Osteocyte (in vitro differentiated cells): ENCODE data around the gene ABCC10. TPM values are rescaled to one million over a fixed set of nuclear protein-coding genes. Genes with fewer than 3 reads are reported as not detected.
"Not testable (repeated sequence)": the region's sequence is repeated elsewhere in the genome, so short reads cannot be mapped to it uniquely, and the experiment has no call there.

Source experiments
- DNase-seq: peaks from one replicate; pipeline ENCODE4 v3.0.0; 2021; ENCODE audit warnings: mixed read lengths; ENCODE audit not compliant: unreplicated experiment; ENCODE audit errors: extremely low spot score
- H3K27ac Mint-ChIP-seq: one replicate; pipeline ENCODE4 v1.8.0; 2021; ENCODE audit warnings: mild to moderate bottlenecking, mixed read lengths; ENCODE audit not compliant: unreplicated experiment
- H3K27me3 Mint-ChIP-seq: one replicate; pipeline ENCODE4 v1.8.0; 2021; ENCODE audit warnings: mixed read lengths; ENCODE audit not compliant: unreplicated experiment
- H3K36me3 Mint-ChIP-seq: one replicate; pipeline ENCODE4 v1.8.0; 2021; ENCODE audit warnings: mixed read lengths; ENCODE audit not compliant: unreplicated experiment
- H3K4me1 Mint-ChIP-seq: one replicate; pipeline ENCODE4 v1.8.0; 2021; ENCODE audit warnings: mixed read lengths; ENCODE audit not compliant: unreplicated experiment
- H3K4me3 Mint-ChIP-seq: one replicate; pipeline ENCODE4 v1.8.0; 2021; ENCODE audit warnings: mild to moderate bottlenecking, moderate library complexity, mixed read lengths; ENCODE audit not compliant: unreplicated experiment
- H3K9me3 Mint-ChIP-seq: one replicate; pipeline ENCODE4 v1.8.0; 2021; ENCODE audit warnings: mixed read lengths; ENCODE audit not compliant: unreplicated experiment
- CTCF ChIP-seq: fragments of 200-600 bp; sonication (generic); IDR thresholded peaks from 2 replicates; pipeline ENCODE4 v1.5.0; 2021; ENCODE audit warnings: antibody characterized with exemption, mild to moderate bottlenecking, moderate library complexity
- total RNA-seq: library from RNA; stranded (reverse); gene quantifications from 2 replicates; pipeline ENCODE4 v1.2.1, GENCODE V29; 2021

The ABCC10 gene
- total RNA-seq, 1 donor from 2014 or later, result 40.1 TPM

DNA sequence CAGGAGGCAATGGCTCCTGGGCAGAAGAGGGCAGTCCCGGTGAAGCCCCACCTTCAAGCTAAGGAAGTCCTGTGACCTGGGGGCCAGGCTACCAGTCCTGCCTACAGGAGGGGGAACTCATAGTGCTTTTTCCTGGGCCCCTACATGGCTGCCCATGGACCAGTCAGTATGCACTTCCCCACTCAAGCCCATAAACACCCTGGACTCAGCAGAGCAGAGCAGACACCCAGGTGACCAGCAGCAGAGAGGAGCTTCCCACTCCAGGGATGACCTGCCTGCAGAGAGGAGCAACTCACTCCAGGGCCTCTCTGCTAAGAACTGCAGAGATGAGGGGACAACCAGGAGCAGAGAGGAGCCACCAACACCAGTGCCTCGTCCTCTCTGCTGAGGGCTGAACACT, 14.3 kb upstream of the ABCC10 start:
- TF ChIP-seq CTCF, result no peak
- Mint-ChIP-seq H3K9me3 (no peaks in the 10 kb centered on the region), H3K27me3 (peaks cover 49% of the 10 kb centered on the region), H3K4me1 (no peaks in the 10 kb centered on the region), H3K4me3 (no peak overlapping the region), H3K36me3 (no peaks in the 10 kb centered on the region), H3K27ac (no peak overlapping the region)
- DNase-seq, result no peak

- not testable (repeated sequence) for H3K36me3 Mint-ChIP-seq, DNase-seq, H3K27ac Mint-ChIP-seq, H3K9me3 Mint-ChIP-seq, H3K4me3 Mint-ChIP-seq, H3K4me1 Mint-ChIP-seq
- H3K27me3 Mint-ChIP-seq, result peaks cover 47% of the 10 kb centered on the region
Measured at GRCh38 chr6:43415275-43415674, 12.1 kb upstream of the ABCC10 start.

DNA sequence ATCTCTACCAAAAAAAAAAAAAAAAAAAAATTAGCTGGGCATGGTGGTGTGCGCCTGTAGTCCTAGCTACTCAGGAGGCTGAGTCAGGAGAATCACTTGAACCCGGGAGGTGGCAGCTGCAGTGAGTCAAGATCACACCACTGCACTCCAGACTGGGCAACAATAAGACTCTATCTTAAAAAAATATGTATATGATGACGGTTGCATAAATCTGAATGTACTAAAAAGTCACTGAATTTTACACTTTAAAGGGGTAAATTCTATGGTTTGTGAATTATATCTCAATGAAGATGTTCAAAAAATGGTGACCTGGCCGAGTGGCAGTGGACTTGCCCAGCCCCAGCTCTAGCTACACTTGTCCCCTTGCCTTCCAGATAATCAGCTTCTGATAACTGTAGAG, 10.4 kb upstream of the ABCC10 start:
- H3K4me1 Mint-ChIP-seq, result no peaks in the 10 kb centered on the region
- no peaks in the 10 kb centered on the region for H3K9me3 Mint-ChIP-seq
- H3K27ac Mint-ChIP-seq, result no peak overlapping the region
- peaks cover 39% of the 10 kb centered on the region for H3K27me3 Mint-ChIP-seq
- no peak overlapping the region for H3K4me3 Mint-ChIP-seq
- no peaks in the 10 kb centered on the region for H3K36me3 Mint-ChIP-seq
- no peak for DNase-seq
- TF ChIP-seq CTCF, result no peak

DNA sequence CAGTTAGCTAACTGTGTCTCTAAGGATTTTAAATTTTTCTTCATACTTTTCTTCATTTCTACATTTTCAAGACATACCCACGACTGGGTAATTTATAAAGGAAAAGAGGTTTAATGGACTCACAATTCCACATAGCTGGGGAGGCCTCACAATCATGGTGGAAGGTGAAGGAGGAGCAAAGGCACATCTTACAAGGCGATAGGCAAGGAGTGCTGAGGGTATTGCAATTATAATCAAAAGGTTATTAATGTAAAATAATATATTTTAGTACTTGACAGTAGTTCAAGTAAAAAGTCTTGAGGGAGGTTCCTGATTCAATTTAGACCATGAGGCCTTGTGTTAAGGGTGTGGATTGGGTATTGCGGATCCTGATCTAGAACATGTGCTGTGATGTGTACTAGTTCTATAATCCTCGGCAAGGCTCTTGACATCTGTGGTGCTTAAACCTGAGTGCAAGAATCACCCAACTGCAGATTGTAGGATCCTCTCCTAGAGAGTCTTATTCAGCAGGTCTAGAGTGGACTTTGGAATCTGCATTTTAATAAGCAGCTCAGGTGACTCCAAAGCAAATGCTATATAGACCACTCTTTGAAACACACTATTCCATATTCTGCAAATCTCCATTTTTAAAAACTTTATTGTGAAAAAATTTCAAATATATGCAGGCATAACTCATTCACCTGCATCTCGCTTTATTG, 7.2 kb upstream of the ABCC10 start:
- Mint-ChIP-seq H3K27me3 (peaks cover 35% of the 10 kb centered on the region), H3K4me1 (no peaks in the 10 kb centered on the region), H3K9me3 (no peaks in the 10 kb centered on the region), H3K4me3 (no peak overlapping the region), H3K36me3 (no peaks in the 10 kb centered on the region), H3K27ac (no peak overlapping the region)
- no peak for TF ChIP-seq CTCF
- no peak for DNase-seq

GRCh38 chr6:43421831-43422230, 5.5 kb upstream of the ABCC10 start:
- peaks cover 29% of the 10 kb centered on the region for H3K27me3 Mint-ChIP-seq
- TF ChIP-seq CTCF, result no peak
- no peak for DNase-seq
- H3K4me3 Mint-ChIP-seq, result no peak overlapping the region
- H3K36me3 Mint-ChIP-seq, result no peaks in the 10 kb centered on the region
- no peaks in the 10 kb centered on the region for H3K9me3 Mint-ChIP-seq
- no peaks in the 10 kb centered on the region for H3K4me1 Mint-ChIP-seq
- H3K27ac Mint-ChIP-seq, result no peak overlapping the region

- not testable (repeated sequence) for H3K27ac Mint-ChIP-seq, H3K36me3 Mint-ChIP-seq, H3K27me3 Mint-ChIP-seq, H3K9me3 Mint-ChIP-seq, H3K4me3 Mint-ChIP-seq, DNase-seq
- H3K4me1 Mint-ChIP-seq, result peaks cover 17% of the 10 kb centered on the region
Measured at GRCh38 chr6:43425083-43425482, 2.3 kb upstream of the ABCC10 start.
